Measurements from ENCODE around the gene FGR.

GRCh38 chr1:27592931-27593677 is 41.9 kb downstream of the FGR start:
- TF ChIP-seq POLR2A (IDR thresholded peaks at IDR 0.05), result peak in 1 of 2 donors; percentile 19
- TF ChIP-seq, protein P1, sequence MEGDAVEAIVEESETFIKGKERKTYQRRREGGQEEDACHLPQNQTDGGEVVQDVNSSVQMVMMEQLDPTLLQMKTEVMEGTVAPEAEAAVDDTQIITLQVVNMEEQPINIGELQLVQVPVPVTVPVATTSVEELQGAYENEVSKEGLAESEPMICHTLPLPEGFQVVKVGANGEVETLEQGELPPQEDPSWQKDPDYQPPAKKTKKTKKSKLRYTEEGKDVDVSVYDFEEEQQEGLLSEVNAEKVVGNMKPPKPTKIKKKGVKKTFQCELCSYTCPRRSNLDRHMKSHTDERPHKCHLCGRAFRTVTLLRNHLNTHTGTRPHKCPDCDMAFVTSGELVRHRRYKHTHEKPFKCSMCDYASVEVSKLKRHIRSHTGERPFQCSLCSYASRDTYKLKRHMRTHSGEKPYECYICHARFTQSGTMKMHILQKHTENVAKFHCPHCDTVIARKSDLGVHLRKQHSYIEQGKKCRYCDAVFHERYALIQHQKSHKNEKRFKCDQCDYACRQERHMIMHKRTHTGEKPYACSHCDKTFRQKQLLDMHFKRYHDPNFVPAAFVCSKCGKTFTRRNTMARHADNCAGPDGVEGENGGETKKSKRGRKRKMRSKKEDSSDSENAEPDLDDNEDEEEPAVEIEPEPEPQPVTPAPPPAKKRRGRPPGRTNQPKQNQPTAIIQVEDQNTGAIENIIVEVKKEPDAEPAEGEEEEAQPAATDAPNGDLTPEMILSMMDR (IDR thresholded peaks at IDR 0.05), result no peak

All from adrenal gland (tissue), 5 donors.